ENCODE results near the gene CEP89.

Gene CEP89

GRCh38 chr19:32916969-32917615 is 54.7 kb downstream of the CEP89 start:
- Histone ChIP-seq H3K27ac (ENCODE audit: low read depth, low read length) (no peak overlapping the region), H3K79me2 (ENCODE audit: control insufficient read depth, insufficient read depth, low read length, unreplicated experiment) (no peaks in the 10 kb centered on the region), H2AFZ (ENCODE audit: low read length, unreplicated experiment) (no peak overlapping the region), H3K4me1 (ENCODE audit: control insufficient read depth, insufficient read depth, low read length, unreplicated experiment) (no peaks in the 10 kb centered on the region), H3K27me3 (ENCODE audit: insufficient read depth, low read length) (no peaks in the 10 kb centered on the region), H3K36me3 (ENCODE audit: insufficient read depth, low read length) (no peaks in the 10 kb centered on the region), H3K4me3 (ENCODE audit: low read depth, low read length) (no peak overlapping the region)

DNA sequence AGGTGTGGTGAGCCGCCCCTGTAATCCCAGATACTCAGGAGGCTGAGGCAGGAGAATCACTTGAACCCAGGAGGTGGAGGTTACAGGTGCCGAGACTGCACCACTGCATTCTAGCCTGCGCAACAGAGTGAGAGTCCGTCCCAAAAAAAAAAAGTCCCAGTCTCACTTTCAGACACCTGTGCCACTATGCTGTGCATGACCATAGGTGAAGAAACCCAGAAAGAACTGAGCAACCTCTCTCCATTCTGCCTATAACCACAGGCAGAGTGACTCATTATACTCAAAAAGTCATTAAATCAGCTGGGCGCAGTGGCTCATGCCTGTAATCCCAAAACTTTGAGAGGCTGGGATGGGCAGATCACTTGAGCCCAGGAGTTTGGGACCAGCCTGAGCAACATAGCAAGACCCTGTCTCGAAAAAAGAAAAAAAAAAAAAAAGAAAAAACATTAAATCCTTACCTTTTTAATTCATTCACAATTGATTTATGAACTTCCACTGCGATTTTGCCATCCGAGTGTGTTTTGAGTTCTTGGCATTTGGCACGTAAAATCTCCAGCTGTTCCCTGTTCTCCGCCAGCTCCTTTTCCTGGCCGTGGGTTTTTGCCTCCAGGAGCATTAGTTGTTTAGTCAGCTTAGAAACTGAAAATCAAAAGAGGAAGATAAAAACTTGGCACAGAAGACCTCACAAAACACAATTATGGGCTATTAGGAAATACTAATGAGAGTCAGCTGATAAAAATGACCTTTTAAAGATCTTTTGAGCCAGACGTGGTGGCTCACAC is 56.7 kb downstream of the CEP89 start:
- Histone ChIP-seq H3K4me1 (ENCODE audit: control insufficient read depth, insufficient read depth, low read length, unreplicated experiment) (no peaks in the 10 kb centered on the region), H3K36me3 (ENCODE audit: insufficient read depth, low read length) (no peaks in the 10 kb centered on the region), H3K27ac (ENCODE audit: low read depth, low read length) (no peak overlapping the region), H3K79me2 (ENCODE audit: control insufficient read depth, insufficient read depth, low read length, unreplicated experiment) (no peaks in the 10 kb centered on the region), H2AFZ (ENCODE audit: low read length, unreplicated experiment) (no peak overlapping the region), H3K27me3 (ENCODE audit: insufficient read depth, low read length) (no peaks in the 10 kb centered on the region), H3K4me3 (ENCODE audit: low read depth, low read length) (no peak overlapping the region)

DNA sequence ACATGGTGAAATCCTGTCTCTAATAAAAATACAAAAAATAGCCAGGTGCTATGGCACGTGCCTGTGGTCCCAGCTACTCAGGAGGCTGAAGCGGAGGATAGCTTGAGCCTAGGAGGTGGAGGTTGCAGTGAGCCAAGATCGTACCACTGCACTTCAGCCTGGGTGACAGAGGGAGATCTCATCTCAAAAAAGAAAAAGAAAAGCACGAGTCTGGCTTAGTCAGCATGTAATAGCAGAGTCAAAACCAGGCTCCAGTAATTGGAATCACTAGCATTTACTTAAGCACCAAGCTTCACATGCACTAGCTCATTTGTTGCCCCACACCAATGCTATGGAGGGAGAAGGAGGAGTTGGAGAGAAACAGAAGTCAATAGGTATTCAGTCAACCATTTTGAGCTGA is 60.3 kb downstream of the CEP89 start:
- Histone ChIP-seq H3K27me3 (ENCODE audit: insufficient read depth, low read length) (no peaks in the 10 kb centered on the region), H3K4me1 (ENCODE audit: control insufficient read depth, insufficient read depth, low read length, unreplicated experiment) (no peaks in the 10 kb centered on the region), H2AFZ (ENCODE audit: low read length, unreplicated experiment) (no peak overlapping the region), H3K4me3 (ENCODE audit: low read depth, low read length) (no peak overlapping the region), H3K27ac (ENCODE audit: low read depth, low read length) (no peak overlapping the region), H3K36me3 (ENCODE audit: insufficient read depth, low read length) (peaks cover 8% of the 10 kb centered on the region; the same call in 1 of the 2 replicates), H3K79me2 (ENCODE audit: control insufficient read depth, insufficient read depth, low read length, unreplicated experiment) (no peaks in the 10 kb centered on the region)

- Histone ChIP-seq H3K27ac (ENCODE audit: low read depth, low read length) (no peak overlapping the region), H3K79me2 (ENCODE audit: control insufficient read depth, insufficient read depth, low read length, unreplicated experiment) (no peaks in the 10 kb centered on the region), H2AFZ (ENCODE audit: low read length, unreplicated experiment) (no peak overlapping the region), H3K4me1 (ENCODE audit: control insufficient read depth, insufficient read depth, low read length, unreplicated experiment) (no peaks in the 10 kb centered on the region), H3K4me3 (ENCODE audit: low read depth, low read length) (no peak overlapping the region), H3K27me3 (ENCODE audit: insufficient read depth, low read length) (no peaks in the 10 kb centered on the region), H3K36me3 (ENCODE audit: insufficient read depth, low read length) (peaks cover 10% of the 10 kb centered on the region; the same call in 1 of the 2 replicates)
Measured at GRCh38 chr19:32910874-32911273, 60.9 kb downstream of the CEP89 start.

DNA sequence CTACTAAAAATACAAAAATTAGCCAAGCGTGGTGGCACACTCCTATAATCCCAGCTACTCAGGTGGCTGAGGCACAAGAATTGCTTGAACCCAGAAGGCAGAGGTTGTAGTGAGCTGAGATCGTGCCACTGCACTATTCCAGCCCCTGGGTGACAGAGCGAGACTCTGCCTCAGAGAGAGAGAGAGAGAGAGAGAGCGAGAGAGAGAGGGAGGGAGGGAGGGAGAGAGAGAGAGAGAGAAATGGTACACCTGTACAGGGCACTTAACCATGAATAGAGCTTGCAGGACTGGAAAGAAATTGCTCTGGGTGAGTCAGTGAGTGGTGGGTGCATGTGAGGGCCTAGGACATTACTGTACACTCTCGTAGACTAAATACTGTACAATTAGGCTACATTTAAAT is 61.7 kb downstream of the CEP89 start:
- H2AFZ ChIP-seq (ENCODE audit: low read length, unreplicated experiment) = no peak overlapping the region

DNA sequence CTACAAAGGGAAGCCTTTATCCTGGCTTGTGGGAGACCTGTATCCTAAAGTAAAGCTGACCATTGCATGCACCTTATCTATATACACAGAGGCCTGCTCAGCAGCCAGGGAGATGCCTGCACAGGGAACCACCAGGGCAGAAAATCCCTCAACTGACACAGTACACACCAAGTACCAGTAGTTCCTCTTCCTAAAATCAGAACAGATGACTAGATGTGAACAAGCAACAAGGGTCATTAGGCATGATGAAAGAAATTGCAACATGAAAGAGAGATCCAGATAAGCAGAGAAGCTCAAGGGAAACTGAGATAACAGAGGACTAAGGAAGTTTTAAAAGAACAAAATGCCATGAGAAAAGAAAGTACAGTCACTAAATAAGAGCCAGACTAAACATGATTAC is 62.5 kb downstream of the CEP89 start:
- H3K4me1 ChIP-seq (ENCODE audit: control insufficient read depth, insufficient read depth, low read length, unreplicated experiment) = no peaks in the 10 kb centered on the region
- no peaks in the 10 kb centered on the region for H3K79me2 ChIP-seq (ENCODE audit: control insufficient read depth, insufficient read depth, low read length, unreplicated experiment)
- no peak overlapping the region for H2AFZ ChIP-seq (ENCODE audit: low read length, unreplicated experiment)
- H3K36me3 ChIP-seq (ENCODE audit: insufficient read depth, low read length) = peaks cover 15% of the 10 kb centered on the region
- no peak overlapping the region for H3K4me3 ChIP-seq (ENCODE audit: low read depth, low read length)
- H3K27me3 ChIP-seq (ENCODE audit: insufficient read depth, low read length) = no peaks in the 10 kb centered on the region
- H3K27ac ChIP-seq (ENCODE audit: low read depth, low read length) = no peak overlapping the region

More for the DNA sequence above, 61.7 kb downstream of the CEP89 start:
- H3K36me3 ChIP-seq (ENCODE audit: insufficient read depth, low read length) = peaks cover 15% of the 10 kb centered on the region
- no peaks in the 10 kb centered on the region for H3K79me2 ChIP-seq (ENCODE audit: control insufficient read depth, insufficient read depth, low read length, unreplicated experiment)
- no peaks in the 10 kb centered on the region for H3K4me1 ChIP-seq (ENCODE audit: control insufficient read depth, insufficient read depth, low read length, unreplicated experiment)
- H3K4me3 ChIP-seq (ENCODE audit: low read depth, low read length) = no peak overlapping the region
- H3K27ac ChIP-seq (ENCODE audit: low read depth, low read length) = no peak overlapping the region
- no peaks in the 10 kb centered on the region for H3K27me3 ChIP-seq (ENCODE audit: insufficient read depth, low read length)

GRCh38 chr19:32908641-32909190 is 63.0 kb downstream of the CEP89 start:
- H3K27ac ChIP-seq (ENCODE audit: low read depth, low read length) = no peak overlapping the region
- no peaks in the 10 kb centered on the region for H3K79me2 ChIP-seq (ENCODE audit: control insufficient read depth, insufficient read depth, low read length, unreplicated experiment)
- H3K4me3 ChIP-seq (ENCODE audit: low read depth, low read length) = no peak overlapping the region
- H3K27me3 ChIP-seq (ENCODE audit: insufficient read depth, low read length) = no peaks in the 10 kb centered on the region
- peaks cover 15% of the 10 kb centered on the region for H3K36me3 ChIP-seq (ENCODE audit: insufficient read depth, low read length)
- no peaks in the 10 kb centered on the region for H3K4me1 ChIP-seq (ENCODE audit: control insufficient read depth, insufficient read depth, low read length, unreplicated experiment)
- H2AFZ ChIP-seq (ENCODE audit: low read length, unreplicated experiment) = no peak overlapping the region

GRCh38 chr19:32902448-32902847 is 69.3 kb downstream of the CEP89 start:
- H3K27ac ChIP-seq (ENCODE audit: low read depth, low read length) = no peak overlapping the region
- H2AFZ ChIP-seq (ENCODE audit: low read length, unreplicated experiment) = no peak overlapping the region
- no peaks in the 10 kb centered on the region for H3K4me1 ChIP-seq (ENCODE audit: control insufficient read depth, insufficient read depth, low read length, unreplicated experiment)
- no peaks in the 10 kb centered on the region for H3K27me3 ChIP-seq (ENCODE audit: insufficient read depth, low read length)
- no peaks in the 10 kb centered on the region for H3K79me2 ChIP-seq (ENCODE audit: control insufficient read depth, insufficient read depth, low read length, unreplicated experiment)
- H3K4me3 ChIP-seq (ENCODE audit: low read depth, low read length) = no peak overlapping the region
- H3K36me3 ChIP-seq (ENCODE audit: insufficient read depth, low read length) = peaks cover 12% of the 10 kb centered on the region

- H3K27me3 ChIP-seq (ENCODE audit: insufficient read depth, low read length) = no peaks in the 10 kb centered on the region
- H2AFZ ChIP-seq (ENCODE audit: low read length, unreplicated experiment) = no peak overlapping the region
- H3K36me3 ChIP-seq (ENCODE audit: insufficient read depth, low read length) = peaks cover 7% of the 10 kb centered on the region
- no peak overlapping the region for H3K27ac ChIP-seq (ENCODE audit: low read depth, low read length)
- H3K4me1 ChIP-seq (ENCODE audit: control insufficient read depth, insufficient read depth, low read length, unreplicated experiment) = no peaks in the 10 kb centered on the region
- no peak overlapping the region for H3K4me3 ChIP-seq (ENCODE audit: low read depth, low read length)
- H3K79me2 ChIP-seq (ENCODE audit: control insufficient read depth, insufficient read depth, low read length, unreplicated experiment) = no peaks in the 10 kb centered on the region
Measured at GRCh38 chr19:32901504-32902161, 70.1 kb downstream of the CEP89 start.

GRCh38 chr19:32896516-32897214 is 75.1 kb downstream of the CEP89 start:
- Histone ChIP-seq H3K4me1 (ENCODE audit: control insufficient read depth, insufficient read depth, low read length, unreplicated experiment) (no peaks in the 10 kb centered on the region), H2AFZ (ENCODE audit: low read length, unreplicated experiment) (no peak overlapping the region), H3K79me2 (ENCODE audit: control insufficient read depth, insufficient read depth, low read length, unreplicated experiment) (peaks cover 3% of the 10 kb centered on the region), H3K36me3 (ENCODE audit: insufficient read depth, low read length) (peaks cover 16% of the 10 kb centered on the region), H3K27me3 (ENCODE audit: insufficient read depth, low read length) (no peaks in the 10 kb centered on the region), H3K27ac (ENCODE audit: low read depth, low read length) (no peak overlapping the region), H3K4me3 (ENCODE audit: low read depth, low read length) (no peak overlapping the region)

Data from ACC112 (cell line).